IPS-18a (cell line): ENCODE measurements around the gene ZNF48.

Experiments
- H3K27ac ChIP-seq: one replicate; pipeline ENCODE4 v1.5.1; 2013; ENCODE audit warnings: low read length
- H3K27me3 ChIP-seq: one replicate; pipeline ENCODE4 v1.6.1; 2013; ENCODE audit warnings: mild to moderate bottlenecking, low read length; ENCODE audit not compliant: control insufficient read depth, insufficient read depth
- H3K36me3 ChIP-seq: one replicate; pipeline ENCODE4 v1.6.1; 2013; ENCODE audit warnings: low read depth, low read length; ENCODE audit not compliant: control insufficient read depth
- H3K4me1 ChIP-seq: one replicate; pipeline ENCODE4 v1.6.1; 2013; ENCODE audit warnings: low read depth, low read length; ENCODE audit not compliant: control insufficient read depth
- H3K4me3 ChIP-seq: one replicate; pipeline ENCODE4 v1.5.1; 2013; ENCODE audit warnings: low read length
- H3K9ac ChIP-seq: one replicate; pipeline ENCODE4 v1.6.1; 2013; ENCODE audit warnings: mild to moderate bottlenecking, low read length, moderate library complexity
- H3K9me3 ChIP-seq: one replicate; pipeline ENCODE4 v1.6.1; 2013; ENCODE audit warnings: low read depth, low read length; ENCODE audit not compliant: control insufficient read depth

The ZNF48 gene

GRCh38 chr16:30395155-30395991, at the start of gene ZNF48:
ZNF48 (plus strand) TSS chr16:30395420; CDS start chr16:30395795, 375 bp downstream.
- Histone ChIP-seq H3K27me3 (no peaks in the 10 kb centered on the region), H3K4me1 (peaks cover 12% of the 10 kb centered on the region)

GRCh38 chr16:30346286-30346685, 48.9 kb upstream of the ZNF48 start:
- H3K27me3 ChIP-seq: no peaks in the 10 kb centered on the region
- H3K4me1 ChIP-seq: no peaks in the 10 kb centered on the region
- H3K4me3 ChIP-seq: no peak overlapping the region
- no peak overlapping the region for H3K27ac ChIP-seq
- H3K36me3 ChIP-seq: peaks cover 14% of the 10 kb centered on the region
- H3K9me3 ChIP-seq: no peaks in the 10 kb centered on the region
- no peak overlapping the region for H3K9ac ChIP-seq

More at GRCh38 chr16:30395155-30395991, at the start of gene ZNF48:
- peaks cover 21% of the 10 kb centered on the region for H3K36me3 ChIP-seq
- H3K9ac ChIP-seq: peak within 1 kb of the TSS; percentile 99
- no peaks in the 10 kb centered on the region for H3K9me3 ChIP-seq
- peak within 1 kb of the TSS; percentile 99 for H3K27ac ChIP-seq
- H3K4me3 ChIP-seq: peak within 1 kb of the TSS; percentile 90

- no peak overlapping the region for H3K9ac ChIP-seq
- H3K4me3 ChIP-seq: no peak overlapping the region
- H3K27ac ChIP-seq: no peak overlapping the region
- no peaks in the 10 kb centered on the region for H3K4me1 ChIP-seq
- no peaks in the 10 kb centered on the region for H3K9me3 ChIP-seq
- H3K27me3 ChIP-seq: no peaks in the 10 kb centered on the region
- peaks cover 33% of the 10 kb centered on the region for H3K36me3 ChIP-seq
These were observed 47.1 kb upstream of the ZNF48 start for GRCh38 chr16:30348113-30348512.

GRCh38 chr16:30348929-30349328, 46.3 kb upstream of the ZNF48 start:
- H3K27ac ChIP-seq: no peak overlapping the region
- no peaks in the 10 kb centered on the region for H3K9me3 ChIP-seq

GRCh38 chr16:30349675-30350074, 45.5 kb upstream of the ZNF48 start:
- no peak overlapping the region for H3K27ac ChIP-seq
- no peak overlapping the region for H3K9ac ChIP-seq
- peaks cover 4% of the 10 kb centered on the region for H3K4me1 ChIP-seq
- no peaks in the 10 kb centered on the region for H3K9me3 ChIP-seq
- H3K4me3 ChIP-seq: no peak overlapping the region
- H3K27me3 ChIP-seq: no peaks in the 10 kb centered on the region
- peaks cover 36% of the 10 kb centered on the region for H3K36me3 ChIP-seq

More at GRCh38 chr16:30348929-30349328, 46.3 kb upstream of the ZNF48 start:
- H3K4me1 ChIP-seq: peaks cover 2% of the 10 kb centered on the region
- no peaks in the 10 kb centered on the region for H3K27me3 ChIP-seq
- H3K4me3 ChIP-seq: no peak overlapping the region
- H3K9ac ChIP-seq: no peak overlapping the region
- peaks cover 36% of the 10 kb centered on the region for H3K36me3 ChIP-seq

GRCh38 chr16:30350134-30350871, 44.9 kb upstream of the ZNF48 start:
- Histone ChIP-seq H3K27ac (no peak overlapping the region), H3K9ac (no peak overlapping the region), H3K4me1 (peaks cover 4% of the 10 kb centered on the region), H3K4me3 (no peak overlapping the region), H3K9me3 (no peaks in the 10 kb centered on the region), H3K36me3 (peaks cover 36% of the 10 kb centered on the region), H3K27me3 (no peaks in the 10 kb centered on the region)

GRCh38 chr16:30351001-30351441, 44.2 kb upstream of the ZNF48 start:
- Histone ChIP-seq H3K4me1 (peaks cover 4% of the 10 kb centered on the region), H3K4me3 (no peak overlapping the region), H3K27ac (no peak overlapping the region), H3K27me3 (no peaks in the 10 kb centered on the region), H3K36me3 (peaks cover 36% of the 10 kb centered on the region), H3K9me3 (no peaks in the 10 kb centered on the region), H3K9ac (no peak overlapping the region)

- H3K4me1 ChIP-seq: peaks cover 4% of the 10 kb centered on the region
- H3K9ac ChIP-seq: no peak overlapping the region
- no peaks in the 10 kb centered on the region for H3K9me3 ChIP-seq
- peaks cover 36% of the 10 kb centered on the region for H3K36me3 ChIP-seq
- no peak overlapping the region for H3K4me3 ChIP-seq
- H3K27ac ChIP-seq: no peak overlapping the region
- no peaks in the 10 kb centered on the region for H3K27me3 ChIP-seq
These were observed 43.4 kb upstream of the ZNF48 start for GRCh38 chr16:30351586-30352419.

GRCh38 chr16:30352488-30353401, 42.5 kb upstream of the ZNF48 start:
- Histone ChIP-seq H3K4me1 (peaks cover 4% of the 10 kb centered on the region), H3K36me3 (peaks cover 36% of the 10 kb centered on the region), H3K9ac (no peak overlapping the region), H3K27ac (no peak overlapping the region), H3K27me3 (no peaks in the 10 kb centered on the region), H3K9me3 (no peaks in the 10 kb centered on the region), H3K4me3 (no peak overlapping the region)

- no peak overlapping the region for H3K27ac ChIP-seq
- H3K9me3 ChIP-seq: no peaks in the 10 kb centered on the region
- peaks cover 4% of the 10 kb centered on the region for H3K4me1 ChIP-seq
- H3K27me3 ChIP-seq: no peaks in the 10 kb centered on the region
- peak overlapping the region; percentile 91 for H3K4me3 ChIP-seq
- peaks cover 36% of the 10 kb centered on the region for H3K36me3 ChIP-seq
- peak overlapping the region; percentile 78 for H3K9ac ChIP-seq
These were observed 41.6 kb upstream of the ZNF48 start for GRCh38 chr16:30353438-30354129.
